CD4-positive, alpha-beta T cell treated with Interleukin-4 for 1 hour (primary cell): ENCODE measurements around the gene HOOK2.
"Not testable (repeated sequence)": the region's sequence is repeated elsewhere in the genome, so short reads cannot be mapped to it uniquely, and the experiment has no call there.

Source experiments
- DNase-seq, 2 donors: peaks; one replicate each; pipeline ENCODE4 v3.0.0-alpha.2; 2020 to 2022

HOOK2 gene

GRCh38 chr19:12751635-12752034, 23.7 kb downstream of the HOOK2 start, which contains the start of gene BEST2:
Gene BEST2 (plus strand): TSS chr19:12751791. CDS start chr19:12752593, 802 bp downstream.
- no peak for DNase-seq

GRCh38 chr19:12750851-12751250, 24.5 kb downstream of the HOOK2 start:
- no peak for DNase-seq

GRCh38 chr19:12749938-12750521, 25.3 kb downstream of the HOOK2 start:
- no peak for DNase-seq

DNA sequence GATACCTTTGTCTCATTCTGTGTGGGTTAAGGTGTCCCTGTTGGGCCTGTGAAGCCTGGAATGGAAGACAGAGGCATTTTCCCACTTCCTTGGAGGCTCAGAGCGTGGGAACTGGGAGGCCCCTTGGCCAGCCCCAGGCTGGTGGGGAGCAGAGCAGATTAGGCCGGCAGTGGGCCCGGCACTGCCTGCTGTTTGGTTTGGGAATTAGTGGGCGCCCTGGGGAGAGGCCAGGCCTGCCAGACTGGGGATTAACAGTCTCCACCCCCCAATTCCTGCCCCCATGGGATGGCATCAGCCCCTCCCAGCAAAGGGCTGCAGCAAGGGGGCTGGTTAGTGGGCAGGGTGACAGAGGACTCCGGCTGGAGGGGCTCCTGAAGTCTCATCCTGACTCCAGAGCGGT, 26.9 kb downstream of the HOOK2 start:
- DNase-seq, result no peak

DNA sequence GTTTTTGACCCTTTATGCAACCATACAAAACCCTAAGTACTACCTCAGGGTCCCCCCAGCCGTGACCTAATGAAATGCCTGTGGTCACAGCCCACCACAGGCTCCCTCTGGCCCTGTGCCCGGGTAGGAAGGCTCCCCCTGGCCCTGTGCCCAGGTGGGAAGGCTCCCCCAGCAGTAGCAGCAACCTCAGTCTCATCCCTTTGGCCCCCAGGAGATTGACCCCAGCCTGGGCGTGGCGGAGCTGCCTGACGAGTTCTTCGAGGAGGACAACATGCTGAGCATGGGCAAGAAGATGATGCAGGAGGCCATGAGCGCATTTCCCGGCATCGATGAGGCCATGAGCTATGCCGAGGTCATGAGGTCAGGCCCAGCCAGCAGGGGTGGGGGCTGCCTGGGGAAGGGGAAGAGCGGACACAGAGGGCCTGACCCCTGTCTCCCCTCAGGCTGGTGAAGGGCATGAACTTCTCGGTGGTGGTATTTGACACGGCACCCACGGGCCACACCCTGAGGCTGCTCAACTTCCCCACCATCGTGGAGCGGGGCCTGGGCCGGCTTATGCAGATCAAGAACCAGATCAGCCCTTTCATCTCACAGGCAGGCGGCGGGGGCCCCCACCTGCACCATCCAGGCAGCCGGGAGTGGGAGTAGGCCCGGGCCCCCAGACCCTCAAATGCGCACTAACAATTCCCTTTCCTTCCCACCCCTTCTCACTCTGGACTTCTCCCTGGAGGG, 30.0 kb downstream of the HOOK2 start:
- DNase-seq, result no peak

GRCh38 chr19:12737835-12738351, 37.5 kb downstream of the HOOK2 start:
- no peak for DNase-seq

GRCh38 chr19:12736995-12737834, 38.1 kb downstream of the HOOK2 start, which contains the start of gene GET3:
Gene GET3 (plus strand): TSS chr19:12737497. CDS start chr19:12737506, 9 bp downstream.
- peak; percentile 88 to 92 for DNase-seq

DNA sequence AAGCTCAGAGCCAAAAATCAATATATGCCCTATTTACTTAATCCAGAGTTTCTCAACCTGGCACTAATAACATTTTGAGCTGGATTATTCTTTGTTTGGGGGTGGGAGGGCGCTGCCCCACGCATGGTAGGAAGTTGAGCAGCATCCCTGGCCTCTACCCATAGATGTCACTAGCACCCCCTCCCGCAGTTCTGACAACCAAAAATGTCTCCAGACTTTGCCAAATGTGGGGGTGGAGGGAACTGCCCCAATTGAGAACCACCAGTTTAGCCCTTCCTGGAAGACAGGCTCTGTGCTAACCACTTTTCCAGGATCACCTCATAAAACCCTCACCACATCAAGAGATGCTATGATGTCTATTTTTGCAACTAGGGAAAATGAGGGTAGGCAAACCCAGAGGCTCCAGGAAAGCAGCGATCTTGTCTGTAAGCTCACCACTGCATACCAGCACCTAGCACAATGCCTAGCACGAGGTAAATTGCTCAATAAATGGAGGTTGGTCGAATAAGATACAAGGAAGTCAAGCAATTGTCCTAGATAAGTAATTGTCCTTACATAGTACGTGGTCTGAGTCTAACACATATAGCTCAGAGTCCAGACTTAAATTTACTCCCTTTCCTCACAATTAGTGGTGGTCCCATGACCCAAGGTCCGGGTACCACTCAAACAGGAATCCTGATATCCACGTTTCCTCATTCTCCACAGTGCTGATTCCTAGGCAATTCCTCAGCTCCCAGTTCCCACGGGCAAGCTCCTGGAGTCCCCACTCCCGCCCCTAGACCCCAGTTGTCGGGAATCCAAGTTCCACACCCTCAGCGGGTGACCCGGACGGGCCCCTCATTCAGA, 41.8 kb downstream of the HOOK2 start:
- peak; percentile 45 to 57 for DNase-seq

GRCh38 chr19:12731337-12731736, 44.0 kb downstream of the HOOK2 start:
- DNase-seq, result no peak

DNA sequence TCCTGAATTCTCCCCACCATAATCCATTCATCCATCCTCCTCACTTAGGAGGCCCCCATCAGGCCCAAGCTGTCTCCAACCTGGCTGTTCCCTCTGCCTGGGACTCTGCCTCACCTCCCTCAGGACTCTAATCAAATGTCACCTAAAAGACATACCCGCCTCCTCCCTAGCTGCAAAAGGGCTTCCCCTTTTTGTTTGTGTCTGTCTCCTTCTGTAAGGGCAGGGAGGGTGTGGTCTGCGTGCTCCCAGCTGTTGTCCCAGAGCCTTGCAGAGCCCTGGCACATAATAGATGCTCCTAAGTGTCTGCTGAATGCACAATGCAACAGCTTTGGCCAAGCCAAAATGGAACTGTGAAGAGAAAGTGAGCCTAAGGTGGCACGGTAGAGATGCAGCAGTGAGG, 45.3 kb downstream of the HOOK2 start:
- DNase-seq, result no peak

DNA sequence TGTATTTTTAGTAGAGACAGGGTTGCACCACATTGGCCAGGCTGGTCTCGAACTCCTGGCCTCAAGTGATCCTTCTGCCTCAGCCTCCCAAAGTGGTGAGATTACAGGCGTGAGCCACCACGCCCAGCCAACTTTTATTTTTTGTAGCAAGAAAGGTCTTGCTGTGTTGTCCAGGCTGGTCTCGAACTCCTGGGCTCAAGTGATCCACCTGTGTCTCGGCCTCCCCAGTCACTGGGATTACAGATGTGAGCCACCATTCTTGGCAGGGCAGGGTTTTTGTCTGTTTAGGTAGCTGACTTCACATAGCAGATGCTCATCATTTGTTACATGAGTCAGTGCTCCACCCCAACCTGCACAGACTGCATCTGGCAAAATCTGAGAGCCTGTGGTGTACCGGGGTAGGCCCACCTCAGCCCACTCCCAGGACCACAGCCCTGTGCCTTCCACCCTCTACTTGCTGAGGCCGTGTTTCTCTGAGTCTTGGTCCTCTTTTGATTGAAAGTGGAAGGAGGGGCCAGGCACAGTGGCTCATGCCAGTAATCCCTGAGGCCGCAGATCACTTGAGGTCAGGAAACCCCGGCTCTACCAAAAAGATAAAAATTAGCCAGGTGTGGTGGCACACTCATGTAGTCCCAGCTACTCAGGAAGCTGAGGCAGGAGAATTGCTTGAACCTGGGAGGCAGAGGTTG, 47.5 kb downstream of the HOOK2 start:
- no peak for DNase-seq

- no peak for DNase-seq
Measured at GRCh38 chr19:12726988-12727316, 48.4 kb downstream of the HOOK2 start.

DNA sequence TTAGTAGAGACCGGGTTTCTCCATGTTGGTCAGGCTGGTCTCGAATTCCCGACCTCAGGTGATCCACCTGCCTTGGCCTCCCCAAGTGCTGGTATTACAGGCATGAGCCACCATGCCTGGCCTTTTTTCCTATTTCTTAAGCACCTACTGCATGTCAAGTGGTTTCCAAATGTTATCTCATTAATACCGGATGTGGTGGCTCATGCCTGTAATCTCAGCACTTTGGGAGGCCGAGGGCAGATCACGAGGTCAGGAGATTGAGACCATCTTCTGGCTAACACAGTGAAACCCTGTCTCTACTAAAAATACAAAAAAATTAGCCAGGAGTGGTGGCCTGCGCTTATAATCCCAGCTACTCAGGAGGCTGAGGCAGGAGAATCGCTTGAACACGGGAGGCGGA, 49.7 kb downstream of the HOOK2 start:
- DNase-seq, result not testable (repeated sequence)

- peak; percentile 67 to 68 for DNase-seq
Measured at GRCh38 chr19:12723641-12724426, 51.5 kb downstream of the HOOK2 start, which contains the start of gene TNPO2. Gene TNPO2 (minus strand): TSS chr19:12723932. CDS start chr19:12720977, 2,955 bp downstream.

GRCh38 chr19:12723381-12723640, 52.0 kb downstream of the HOOK2 start:
- peak in 1 of 2 donors; percentile 10 for DNase-seq

DNA sequence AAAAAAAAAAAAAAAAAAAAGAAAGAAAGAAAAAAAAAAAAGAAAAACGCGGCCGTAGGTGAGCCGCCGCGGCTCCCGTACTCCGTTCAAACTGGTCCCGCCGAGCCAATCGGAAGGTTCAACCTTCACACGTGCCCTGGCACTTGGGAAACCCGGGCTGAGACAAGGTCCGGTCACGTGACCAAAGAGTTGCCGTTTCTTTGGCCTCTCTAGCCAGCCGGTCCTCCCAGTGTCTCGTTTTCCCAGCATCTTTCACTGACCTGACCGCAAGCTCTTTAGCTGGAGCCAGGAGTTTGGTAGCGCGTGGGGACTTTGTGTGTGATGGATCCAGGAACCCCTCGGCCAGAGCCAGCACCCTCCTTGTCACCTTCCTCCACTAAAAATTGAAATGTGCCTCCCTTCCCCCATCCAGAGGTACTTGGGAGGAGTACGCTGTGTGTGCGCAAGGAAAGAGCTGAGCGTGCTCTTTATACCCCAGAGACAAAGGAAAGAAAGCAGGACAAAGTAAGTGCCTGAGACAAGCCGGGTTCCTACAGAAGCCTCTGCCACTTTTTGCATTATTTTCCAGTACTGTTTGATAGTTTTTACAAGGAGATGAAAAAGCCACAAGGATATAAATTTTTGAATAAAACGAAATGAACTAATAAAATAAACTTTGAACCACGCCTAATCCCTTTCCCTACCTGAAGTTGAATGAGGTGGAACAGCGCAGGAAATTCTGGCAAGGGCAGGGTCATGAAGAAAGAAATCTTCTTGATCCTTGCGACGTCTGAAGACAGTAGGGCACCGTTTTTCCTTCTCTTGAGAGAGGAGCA, 52.6 kb downstream of the HOOK2 start:
- DNase-seq, result peak; percentile 97

GRCh38 chr19:12721656-12722565, 53.4 kb downstream of the HOOK2 start:
- DNase-seq, result peak; percentile 54 to 64

DNA sequence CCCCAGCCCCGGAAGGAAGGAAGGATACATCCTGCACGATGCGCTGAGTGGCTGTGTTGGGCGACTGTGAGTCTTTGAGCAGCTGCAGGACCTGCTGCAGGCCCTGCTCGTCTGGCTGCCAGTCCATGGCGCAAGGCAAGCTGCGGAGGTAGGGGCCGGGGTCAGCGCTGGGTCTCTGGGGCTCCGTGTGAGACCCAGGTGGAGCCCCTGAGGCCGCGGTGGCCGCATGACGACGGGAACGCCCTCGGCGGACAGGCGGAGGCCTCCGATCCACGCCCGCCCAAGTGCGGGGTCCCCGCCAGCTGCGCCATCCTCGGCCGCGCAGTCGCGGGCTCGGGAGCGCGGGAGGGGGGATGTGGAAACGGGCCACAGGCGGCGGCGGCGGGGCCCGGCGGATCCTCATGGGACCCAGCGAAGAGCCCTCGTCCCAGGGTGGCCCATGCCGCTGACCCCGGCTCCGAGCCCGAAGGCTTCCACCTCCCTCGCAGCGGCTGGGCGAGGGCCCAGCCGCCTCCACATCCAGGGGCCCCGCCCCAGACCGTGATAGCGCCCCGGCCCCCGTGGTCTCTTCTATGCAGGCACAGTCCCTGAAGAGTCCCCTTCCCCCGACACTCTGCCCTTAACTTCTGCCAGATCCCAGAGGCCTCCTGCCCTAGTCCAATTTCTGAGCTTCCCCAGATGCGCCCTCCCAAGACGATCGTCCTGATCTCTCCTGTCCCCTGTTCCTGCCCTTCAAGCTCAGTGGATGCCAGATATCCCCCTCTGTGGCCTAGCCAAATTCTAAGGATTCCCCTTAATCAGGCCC, 54.3 kb downstream of the HOOK2 start:
- DNase-seq, result no peak
